ENCODE measurements around the gene AARS2.

DNA sequence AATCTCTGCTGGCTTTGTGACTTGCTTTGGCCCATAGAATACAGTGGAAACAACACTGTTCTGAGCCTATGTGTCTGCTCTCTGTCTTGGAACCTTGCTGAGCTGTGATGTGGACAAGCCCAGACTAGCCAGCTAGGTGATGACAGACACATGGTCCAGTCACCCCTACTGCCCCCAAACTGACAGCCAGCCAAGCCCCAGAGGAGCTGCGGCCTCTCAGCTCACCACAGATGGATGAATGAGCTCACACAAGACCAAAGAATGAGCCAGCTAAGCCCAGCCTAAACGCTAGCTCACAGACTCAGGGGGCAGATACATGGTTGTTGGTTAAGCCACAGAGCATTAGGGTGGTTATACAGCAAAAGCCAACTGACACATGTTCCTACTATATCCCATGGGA is 4.1 kb downstream of the AARS2 start:
- TF ChIP-seq CTCF (IDR thresholded peaks at IDR 0.05; ENCODE audit: low read depth, low read length, poor library complexity, severe bottlenecking): no peak
- TF ChIP-seq EZH2phosphoT487 (IDR thresholded peaks at IDR 0.05; ENCODE audit: borderline replicate concordance, low read length): no peak
